ENCODE data around the gene SRGAP1.
A peak's percentile ranks its signal among the peaks of the same experiment; 100 is the strongest.

The SRGAP1 gene

DNA sequence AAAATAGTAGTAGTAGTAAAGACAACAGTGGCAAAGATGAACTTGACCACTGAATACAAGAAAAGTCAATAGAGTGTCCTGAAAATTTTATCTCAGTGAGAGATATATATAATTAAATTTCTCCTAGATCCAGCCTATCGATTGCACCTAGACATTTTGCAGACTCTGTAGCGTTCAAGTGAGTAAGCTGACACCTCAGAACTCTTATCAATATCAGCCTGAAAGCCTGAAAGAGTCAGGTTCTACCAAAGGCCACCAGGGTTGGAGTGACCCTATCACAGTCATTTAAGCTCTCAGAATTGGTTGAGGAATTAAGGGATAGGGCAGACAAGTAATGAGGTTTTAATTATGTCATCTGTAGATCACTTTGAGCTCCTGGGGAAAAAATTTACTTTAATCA lies 174.6 kb downstream of the SRGAP1 start:
- no peak overlapping the region for H2AFZ ChIP-seq (ENCODE audit: insufficient read depth, low read length, poor library complexity)
- H3K9ac ChIP-seq (ENCODE audit: low read length), result no peak overlapping the region
- H2BK120ac ChIP-seq (ENCODE audit: insufficient read depth, low read length, poor library complexity), result no peak overlapping the region
- no peak overlapping the region for H3K18ac ChIP-seq (ENCODE audit: low read length)
- no peak overlapping the region for H3K4me3 ChIP-seq (ENCODE audit: low read depth, low read length)
- no peaks in the 10 kb centered on the region for H3K36me3 ChIP-seq (ENCODE audit: control insufficient read depth in 1 of 2, insufficient read depth in 2 of 2, low read length in 2 of 2)
- no peaks in the 10 kb centered on the region for H3K79me1 ChIP-seq (ENCODE audit: low read length)
- no peaks in the 10 kb centered on the region for H3K4me1 ChIP-seq (ENCODE audit: control insufficient read depth in 1 of 2, insufficient read depth in 2 of 2, low read length in 2 of 2)
- H2BK12ac ChIP-seq (ENCODE audit: low read length), result no peak overlapping the region
- no peak overlapping the region for H2BK5ac ChIP-seq (ENCODE audit: low read depth, low read length, poor library complexity)
- H3K4ac ChIP-seq (ENCODE audit: low read depth, low read length), result no peak overlapping the region
- no peak overlapping the region for H4K91ac ChIP-seq (ENCODE audit: low read depth, low read length)
- H3K9me3 ChIP-seq (ENCODE audit: insufficient read depth, low read depth, low read length), result no peaks in the 10 kb centered on the region
- no CpG with 5 or more reads among the region's 2 CpGs for WGBS (ENCODE audit: extremely low coverage, insufficient coverage, insufficient read length)
- DNase-seq, result no peak
- H3K4me2 ChIP-seq (ENCODE audit: low read length), result no peak overlapping the region
- no peaks in the 10 kb centered on the region for H3K27me3 ChIP-seq (ENCODE audit: insufficient read depth, low read length)
- no peak overlapping the region for H4K12ac ChIP-seq (ENCODE audit: low read depth, low read length)
- no peak overlapping the region for H2AK5ac ChIP-seq (ENCODE audit: low read length)
- no peak overlapping the region for H4K8ac ChIP-seq (ENCODE audit: low read depth, low read length)
- no peak overlapping the region for H3K27ac ChIP-seq (ENCODE audit: low read depth, low read length)
- H3K79me2 ChIP-seq (ENCODE audit: control insufficient read depth, insufficient read depth, low read length, poor library complexity), result no peaks in the 10 kb centered on the region
- no peak overlapping the region for H3K23ac ChIP-seq (ENCODE audit: low read length)
- no peak overlapping the region for H3K14ac ChIP-seq (ENCODE audit: low read length)

DNA sequence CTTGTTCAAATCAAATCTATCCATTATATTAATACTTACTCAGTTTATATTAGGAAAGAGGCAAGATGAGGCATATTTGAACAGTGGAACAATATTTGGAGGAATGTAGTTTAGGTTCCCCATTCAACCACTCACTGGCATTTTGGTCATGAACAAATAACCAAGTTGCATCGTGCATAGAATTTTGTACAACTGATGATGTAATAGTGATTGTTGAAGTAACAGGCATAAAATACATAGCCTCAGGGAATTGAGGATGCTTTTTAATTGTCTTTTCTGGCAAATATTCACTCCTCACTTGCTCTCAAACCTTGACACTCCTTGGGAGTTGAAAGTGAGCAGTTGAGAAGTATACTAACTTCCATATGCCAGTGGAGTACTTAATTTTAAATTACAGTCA lies 175.2 kb downstream of the SRGAP1 start:
- H3K4me1 ChIP-seq (ENCODE audit: control insufficient read depth in 1 of 2, insufficient read depth in 2 of 2, low read length in 2 of 2), result no peaks in the 10 kb centered on the region
- H4K12ac ChIP-seq (ENCODE audit: low read depth, low read length), result no peak overlapping the region
- H2BK5ac ChIP-seq (ENCODE audit: low read depth, low read length, poor library complexity), result no peak overlapping the region
- H4K91ac ChIP-seq (ENCODE audit: low read depth, low read length), result no peak overlapping the region
- no peaks in the 10 kb centered on the region for H3K27me3 ChIP-seq (ENCODE audit: insufficient read depth, low read length)
- H3K36me3 ChIP-seq (ENCODE audit: control insufficient read depth in 1 of 2, insufficient read depth in 2 of 2, low read length in 2 of 2), result no peaks in the 10 kb centered on the region
- H3K79me2 ChIP-seq (ENCODE audit: control insufficient read depth, insufficient read depth, low read length, poor library complexity), result no peaks in the 10 kb centered on the region
- WGBS (ENCODE audit: extremely low coverage, insufficient coverage, insufficient read length), result no CpG with 5 or more reads among the region's 1 CpG
- H4K8ac ChIP-seq (ENCODE audit: low read depth, low read length), result no peak overlapping the region
- H2AK5ac ChIP-seq (ENCODE audit: low read length), result no peak overlapping the region
- H3K18ac ChIP-seq (ENCODE audit: low read length), result no peak overlapping the region
- no peak overlapping the region for H3K4ac ChIP-seq (ENCODE audit: low read depth, low read length)
- H3K4me3 ChIP-seq (ENCODE audit: low read depth, low read length), result no peak overlapping the region
- no peak overlapping the region for H2BK12ac ChIP-seq (ENCODE audit: low read length)
- no peak overlapping the region for H2BK120ac ChIP-seq (ENCODE audit: insufficient read depth, low read length, poor library complexity)
- DNase-seq, result no peak
- no peaks in the 10 kb centered on the region for H3K79me1 ChIP-seq (ENCODE audit: low read length)
- H3K9me3 ChIP-seq (ENCODE audit: insufficient read depth, low read depth, low read length), result no peaks in the 10 kb centered on the region
- H3K23ac ChIP-seq (ENCODE audit: low read length), result no peak overlapping the region
- no peak overlapping the region for H3K4me2 ChIP-seq (ENCODE audit: low read length)
- H3K14ac ChIP-seq (ENCODE audit: low read length), result no peak overlapping the region
- no peak overlapping the region for H3K9ac ChIP-seq (ENCODE audit: low read length)
- H2AFZ ChIP-seq (ENCODE audit: insufficient read depth, low read length, poor library complexity), result no peak overlapping the region
- no peak overlapping the region for H3K27ac ChIP-seq (ENCODE audit: low read depth, low read length)

DNA sequence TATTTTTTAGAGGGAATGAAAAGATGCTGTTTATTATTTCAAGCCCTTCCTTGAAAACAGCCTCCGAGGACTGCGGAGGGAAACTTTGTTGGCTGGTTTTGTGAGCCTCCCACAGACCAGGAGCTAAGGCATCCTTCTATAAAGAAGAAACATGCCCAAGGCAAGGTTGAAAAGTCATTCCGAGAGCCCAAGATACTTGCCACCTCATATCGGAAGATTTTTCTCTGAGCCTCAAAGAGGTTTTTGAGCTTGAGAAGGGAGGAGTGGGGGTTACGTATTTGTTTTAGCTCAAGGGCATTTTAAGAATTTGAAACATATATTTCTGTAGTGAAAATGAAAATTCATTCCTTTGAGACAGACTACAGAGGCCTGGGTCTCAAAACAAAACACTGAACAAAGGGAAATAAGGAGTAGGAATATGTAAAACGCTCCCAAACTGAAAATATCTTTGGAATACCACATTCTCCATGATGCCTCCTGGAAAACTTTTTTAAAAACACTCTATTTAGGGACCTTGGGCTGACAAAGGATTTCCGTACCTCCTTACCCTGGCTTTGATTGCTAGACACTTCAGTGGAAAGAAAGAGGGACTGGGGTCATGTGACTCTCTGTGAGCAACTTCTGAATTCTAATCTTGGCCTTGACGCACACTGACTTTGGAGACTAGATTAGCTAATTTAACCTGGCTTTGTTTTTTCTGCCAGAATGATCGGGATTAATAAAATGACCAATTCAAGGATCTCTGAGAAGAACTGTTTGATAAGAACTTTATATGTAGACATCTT lies 180.9 kb downstream of the SRGAP1 start:
- no peak overlapping the region for H2BK5ac ChIP-seq (ENCODE audit: low read depth, low read length, poor library complexity)
- no peaks in the 10 kb centered on the region for H3K27me3 ChIP-seq (ENCODE audit: insufficient read depth, low read length)
- no peaks in the 10 kb centered on the region for H3K79me2 ChIP-seq (ENCODE audit: control insufficient read depth, insufficient read depth, low read length, poor library complexity)
- no peaks in the 10 kb centered on the region for H3K79me1 ChIP-seq (ENCODE audit: low read length)
- no peaks in the 10 kb centered on the region for H3K9me3 ChIP-seq (ENCODE audit: insufficient read depth, low read depth, low read length)
- no peak overlapping the region for H3K23ac ChIP-seq (ENCODE audit: low read length)
- no peak overlapping the region for H2AFZ ChIP-seq (ENCODE audit: insufficient read depth, low read length, poor library complexity)
- H3K36me3 ChIP-seq (ENCODE audit: control insufficient read depth in 1 of 2, insufficient read depth in 2 of 2, low read length in 2 of 2), result no peaks in the 10 kb centered on the region
- no peak overlapping the region for H3K14ac ChIP-seq (ENCODE audit: low read length)
- no peak overlapping the region for H3K4ac ChIP-seq (ENCODE audit: low read depth, low read length)
- DNase-seq, result peak in 1 of 2 donors; percentile 65
- no peak overlapping the region for H4K8ac ChIP-seq (ENCODE audit: low read depth, low read length)
- no peak overlapping the region for H2BK120ac ChIP-seq (ENCODE audit: insufficient read depth, low read length, poor library complexity)
- no peak overlapping the region for H3K18ac ChIP-seq (ENCODE audit: low read length)
- H3K4me1 ChIP-seq (ENCODE audit: control insufficient read depth in 1 of 2, insufficient read depth in 2 of 2, low read length in 2 of 2), result peaks cover 6% of the 10 kb centered on the region in 2 experiments
- H3K9ac ChIP-seq (ENCODE audit: low read length), result no peak overlapping the region
- no peak overlapping the region for H4K91ac ChIP-seq (ENCODE audit: low read depth, low read length)
- no peak overlapping the region for H2BK12ac ChIP-seq (ENCODE audit: low read length)
- no peak overlapping the region for H4K12ac ChIP-seq (ENCODE audit: low read depth, low read length)
- no peak overlapping the region for H3K4me2 ChIP-seq (ENCODE audit: low read length)
- no peak overlapping the region for H2AK5ac ChIP-seq (ENCODE audit: low read length)
- H3K4me3 ChIP-seq (ENCODE audit: low read depth, low read length), result no peak overlapping the region
- no peak overlapping the region for H3K27ac ChIP-seq (ENCODE audit: low read depth, low read length)
- WGBS (ENCODE audit: extremely low coverage, insufficient coverage, insufficient read length), result no CpG with 5 or more reads among the region's 9 CpGs

DNA sequence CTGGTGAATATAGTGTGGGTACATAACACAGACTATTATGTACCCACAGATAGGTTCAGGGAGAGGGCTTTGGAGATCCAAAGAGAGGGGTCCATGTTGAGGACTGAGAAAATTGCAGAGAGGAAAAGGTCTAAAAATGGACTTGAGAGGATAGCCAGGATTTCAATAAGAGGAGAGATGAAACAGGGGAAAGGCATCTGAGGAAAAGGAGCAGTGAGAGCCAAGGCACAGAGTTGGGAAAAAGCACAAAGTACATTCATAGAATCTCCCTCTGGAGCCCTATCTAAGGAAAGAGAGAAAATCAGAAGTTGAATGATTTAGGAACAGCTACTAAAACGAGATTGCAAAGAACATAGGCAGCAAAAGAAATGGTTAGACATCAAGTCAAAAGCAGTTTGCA lies 182.8 kb downstream of the SRGAP1 start:
- no peak overlapping the region for H2BK5ac ChIP-seq (ENCODE audit: low read depth, low read length, poor library complexity)
- H2AK5ac ChIP-seq (ENCODE audit: low read length), result no peak overlapping the region
- no peak overlapping the region for H3K23ac ChIP-seq (ENCODE audit: low read length)
- no peak overlapping the region for H4K8ac ChIP-seq (ENCODE audit: low read depth, low read length)
- no peak overlapping the region for H3K27ac ChIP-seq (ENCODE audit: low read depth, low read length)
- H2BK120ac ChIP-seq (ENCODE audit: insufficient read depth, low read length, poor library complexity), result no peak overlapping the region
- H3K79me2 ChIP-seq (ENCODE audit: control insufficient read depth, insufficient read depth, low read length, poor library complexity), result no peaks in the 10 kb centered on the region
- no peak overlapping the region for H2AFZ ChIP-seq (ENCODE audit: insufficient read depth, low read length, poor library complexity)
- H3K4me3 ChIP-seq (ENCODE audit: low read depth, low read length), result no peak overlapping the region
- H3K36me3 ChIP-seq (ENCODE audit: control insufficient read depth in 1 of 2, insufficient read depth in 2 of 2, low read length in 2 of 2), result no peaks in the 10 kb centered on the region
- WGBS (ENCODE audit: extremely low coverage, insufficient coverage, insufficient read length), result no CpG with 5 or more reads among the region's 1 CpG
- no peaks in the 10 kb centered on the region for H3K9me3 ChIP-seq (ENCODE audit: insufficient read depth, low read depth, low read length)
- H3K4me1 ChIP-seq (ENCODE audit: control insufficient read depth in 1 of 2, insufficient read depth in 2 of 2, low read length in 2 of 2), result peaks cover 6% of the 10 kb centered on the region in 2 experiments
- no peak overlapping the region for H3K14ac ChIP-seq (ENCODE audit: low read length)
- no peak overlapping the region for H4K91ac ChIP-seq (ENCODE audit: low read depth, low read length)
- H3K4ac ChIP-seq (ENCODE audit: low read depth, low read length), result no peak overlapping the region
- H3K18ac ChIP-seq (ENCODE audit: low read length), result no peak overlapping the region
- H3K9ac ChIP-seq (ENCODE audit: low read length), result no peak overlapping the region
- DNase-seq, result no peak
- no peak overlapping the region for H2BK12ac ChIP-seq (ENCODE audit: low read length)
- no peaks in the 10 kb centered on the region for H3K27me3 ChIP-seq (ENCODE audit: insufficient read depth, low read length)
- H3K79me1 ChIP-seq (ENCODE audit: low read length), result no peaks in the 10 kb centered on the region
- no peak overlapping the region for H3K4me2 ChIP-seq (ENCODE audit: low read length)
- no peak overlapping the region for H4K12ac ChIP-seq (ENCODE audit: low read depth, low read length)
